CD4-positive, alpha-beta T cell treated with Interleukin-15 for 1 hour (primary cell): ENCODE data around the gene ACTR3C.
"Not testable (repeated sequence)": the region's sequence is repeated elsewhere in the genome, so short reads cannot be mapped to it uniquely, and the experiment has no call there.

ENCODE experiments used
- DNase-seq: peaks from one replicate; pipeline ENCODE4 v3.0.0-alpha.2; 2020

The ACTR3C gene

DNA sequence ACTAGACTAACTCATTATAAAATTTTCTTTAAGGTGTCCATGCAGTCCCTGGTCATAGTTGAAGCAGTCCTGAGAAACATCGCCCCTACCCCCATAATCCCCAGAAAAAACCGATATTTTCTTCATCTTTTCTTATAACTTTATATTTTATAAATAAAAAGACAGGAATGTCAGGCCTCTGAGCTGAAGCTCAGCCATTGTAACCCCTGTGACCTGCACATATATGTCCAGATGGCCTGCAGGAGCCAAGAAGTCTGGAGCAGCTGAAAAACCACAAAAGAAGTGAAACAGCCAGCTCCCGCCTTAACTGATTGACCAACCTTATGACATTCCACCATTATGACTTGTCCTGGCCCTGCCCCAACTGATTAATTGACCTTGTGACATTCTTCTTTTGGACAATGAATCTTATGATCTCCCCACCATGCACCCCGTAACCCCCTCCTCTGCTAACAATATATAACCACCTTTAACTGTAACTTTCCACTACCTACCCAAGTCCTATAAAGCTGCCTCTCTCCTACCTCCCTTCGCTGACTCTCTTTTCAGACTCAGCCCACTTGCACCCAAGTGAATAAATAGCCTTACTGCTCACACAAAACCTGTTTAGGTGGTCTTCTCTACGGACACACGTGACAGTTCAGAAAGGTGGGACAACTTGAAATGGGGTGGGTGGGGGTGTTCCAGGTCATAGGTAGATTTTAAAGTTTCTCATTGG lies 10.5 kb downstream of the ACTR3C start:
- DNase-seq, result not testable (repeated sequence)

DNA sequence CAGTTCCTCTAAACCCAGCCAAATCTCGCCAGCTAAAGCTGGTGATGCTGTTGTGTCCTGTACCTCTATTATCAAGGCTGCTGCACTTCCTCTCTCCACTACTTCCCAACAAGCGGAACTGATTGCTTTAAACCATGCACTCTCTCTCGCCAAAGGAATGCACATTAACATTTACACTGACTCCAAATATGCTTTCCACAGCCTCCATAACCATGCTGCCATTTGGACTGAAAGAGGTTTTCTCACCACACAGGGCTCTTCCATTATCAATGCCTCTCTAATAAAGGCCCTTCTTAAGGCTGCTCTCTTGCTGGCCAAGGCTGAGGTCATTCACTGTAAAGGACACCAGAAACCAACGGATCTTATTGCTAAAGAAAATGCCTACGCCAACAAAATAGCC lies 11.6 kb downstream of the ACTR3C start:
- no peak for DNase-seq

DNA sequence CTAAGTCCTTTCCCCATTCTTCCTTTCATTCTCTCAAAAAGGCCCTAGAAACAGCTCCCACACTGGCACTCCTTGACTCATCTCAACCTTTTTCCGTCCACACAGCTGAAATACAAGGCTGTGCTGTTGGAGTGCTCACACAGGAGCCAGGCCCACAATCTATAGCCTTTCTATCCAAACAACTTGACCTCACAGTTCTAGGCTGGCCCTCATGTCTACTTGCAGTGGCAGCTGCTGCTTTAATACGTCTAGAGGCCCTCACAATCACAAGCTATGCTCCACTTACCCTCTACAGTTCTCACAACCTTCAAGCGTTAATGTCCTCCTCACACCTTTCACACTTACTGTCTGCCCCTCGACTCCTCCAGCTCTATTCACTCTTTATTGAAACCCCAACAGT lies 12.2 kb downstream of the ACTR3C start:
- DNase-seq, result no peak

DNA sequence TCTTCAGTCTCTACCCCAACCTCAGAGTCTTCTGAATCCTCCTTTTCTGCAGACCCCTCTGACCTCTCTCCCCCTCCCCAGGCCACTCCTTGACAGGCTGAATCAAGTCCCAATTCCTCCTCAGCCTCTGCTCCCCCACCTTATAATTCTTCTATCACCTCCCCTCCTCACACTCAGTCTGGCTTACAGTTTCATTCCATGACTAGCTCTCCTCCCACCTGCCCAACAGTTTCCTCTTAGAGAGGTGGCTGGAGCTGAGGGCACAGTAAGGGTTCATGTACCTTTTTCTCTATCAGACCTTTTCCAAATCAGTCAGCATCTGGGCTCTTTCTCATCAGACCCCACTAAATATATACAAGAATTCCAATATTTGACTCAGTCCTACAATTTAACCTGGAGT lies 14.8 kb downstream of the ACTR3C start:
- no peak for DNase-seq

DNA sequence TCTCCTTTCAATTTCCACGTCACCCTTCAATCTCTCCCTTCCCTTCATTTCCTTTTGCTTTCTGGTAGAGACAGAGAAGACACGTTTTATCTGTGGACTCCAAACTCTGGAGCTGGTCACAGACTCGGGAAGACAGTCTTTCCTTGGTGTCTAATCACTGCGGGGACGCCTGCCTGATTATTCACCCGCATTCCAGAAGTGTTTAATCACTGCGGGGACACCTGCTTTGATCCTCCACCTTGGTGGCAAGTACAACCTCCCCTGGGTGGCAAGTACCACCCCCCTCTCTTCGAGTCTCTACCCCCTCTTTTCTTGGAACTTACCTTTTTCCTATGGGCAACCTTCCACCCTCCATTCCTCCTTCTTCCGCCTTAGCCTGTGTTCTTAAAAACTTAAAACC lies 15.4 kb downstream of the ACTR3C start:
- no peak for DNase-seq

DNA sequence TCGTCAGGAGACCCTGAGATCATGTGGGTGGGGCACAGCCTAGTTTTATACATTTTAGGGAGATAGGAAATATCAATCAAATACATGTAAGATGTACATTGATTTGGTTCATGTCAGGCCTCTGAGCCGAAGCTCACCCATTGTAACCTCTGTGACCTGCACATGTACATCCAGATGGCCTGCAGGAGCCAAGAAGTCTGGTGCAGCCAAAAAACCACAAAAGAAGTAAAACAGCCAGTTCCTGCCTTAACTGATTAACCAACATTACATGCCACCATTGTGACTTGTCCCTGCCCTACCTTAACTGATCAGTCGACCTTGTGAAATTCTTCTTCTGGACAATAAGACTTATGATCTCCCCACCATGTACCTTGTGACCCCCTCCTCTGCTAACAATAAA lies 16.2 kb downstream of the ACTR3C start:
- DNase-seq, result no peak

DNA sequence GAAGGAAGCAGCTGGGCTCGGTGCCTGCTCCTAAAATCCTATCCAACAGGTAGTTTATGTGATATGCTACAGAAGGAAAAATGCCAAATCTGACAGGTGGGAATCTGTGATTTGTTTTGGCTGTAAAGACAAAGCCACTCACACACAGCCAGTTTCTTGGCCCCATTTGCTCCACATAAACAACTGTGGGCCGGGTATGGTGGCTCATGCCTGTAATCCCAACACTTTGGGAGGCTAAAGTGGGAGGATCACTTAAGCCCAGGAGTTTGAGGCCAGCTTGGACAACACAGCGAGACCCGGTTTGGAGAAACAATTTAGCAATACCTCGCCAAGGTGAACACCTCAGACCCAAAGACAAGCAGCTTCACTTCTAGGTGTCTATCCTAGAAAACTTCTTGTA lies 17.0 kb downstream of the ACTR3C start:
- not testable (repeated sequence) for DNase-seq

DNA sequence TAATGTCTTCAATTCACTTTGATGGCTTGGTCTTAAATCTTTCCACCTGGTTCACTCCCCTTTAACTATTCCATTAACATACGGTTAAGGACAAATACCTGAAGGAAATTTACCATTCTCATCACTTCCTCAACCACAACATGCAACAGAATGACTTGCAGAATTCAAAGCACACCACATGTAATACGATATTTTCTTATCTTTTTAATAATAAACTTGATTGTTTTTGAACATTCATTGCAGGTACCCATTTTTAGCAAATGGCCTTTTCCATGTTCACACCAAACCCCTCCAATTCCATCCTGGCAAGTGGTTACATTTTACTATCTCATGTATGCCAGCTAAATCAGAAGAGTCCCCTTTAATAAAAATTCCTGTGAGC lies 17.5 kb downstream of the ACTR3C start:
- DNase-seq, result not testable (repeated sequence)

DNA sequence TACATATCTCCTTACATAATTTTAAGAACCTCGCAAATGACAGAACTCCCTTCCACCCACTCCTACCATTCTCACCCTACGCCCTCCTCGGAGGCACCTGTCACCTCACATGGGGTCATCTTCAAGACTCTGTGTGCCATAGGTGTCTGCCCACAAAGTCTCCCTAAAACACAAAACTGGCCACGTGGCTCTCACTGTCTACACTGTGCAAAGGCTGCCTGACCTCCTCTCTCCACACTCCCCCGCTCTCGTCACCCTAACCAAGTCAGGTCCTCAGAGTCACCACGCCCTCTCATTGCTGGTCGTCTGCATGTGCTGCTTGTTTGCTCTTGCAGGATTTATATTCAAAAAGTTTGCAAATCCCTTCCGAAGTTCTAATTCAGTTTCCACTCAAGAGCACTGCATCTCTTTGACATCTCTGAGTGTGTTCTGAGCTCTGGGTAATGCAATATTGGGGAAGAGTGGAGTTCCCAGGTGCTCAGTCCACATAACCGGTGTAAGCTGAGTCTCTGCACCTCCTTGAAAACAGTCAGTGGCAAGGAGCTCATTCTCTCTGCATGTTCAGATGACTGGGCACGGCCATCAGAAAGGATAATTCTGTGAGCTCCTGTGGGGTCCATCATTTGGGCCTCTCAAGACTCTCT lies 18.0 kb downstream of the ACTR3C start:
- DNase-seq, result not testable (repeated sequence)

DNA sequence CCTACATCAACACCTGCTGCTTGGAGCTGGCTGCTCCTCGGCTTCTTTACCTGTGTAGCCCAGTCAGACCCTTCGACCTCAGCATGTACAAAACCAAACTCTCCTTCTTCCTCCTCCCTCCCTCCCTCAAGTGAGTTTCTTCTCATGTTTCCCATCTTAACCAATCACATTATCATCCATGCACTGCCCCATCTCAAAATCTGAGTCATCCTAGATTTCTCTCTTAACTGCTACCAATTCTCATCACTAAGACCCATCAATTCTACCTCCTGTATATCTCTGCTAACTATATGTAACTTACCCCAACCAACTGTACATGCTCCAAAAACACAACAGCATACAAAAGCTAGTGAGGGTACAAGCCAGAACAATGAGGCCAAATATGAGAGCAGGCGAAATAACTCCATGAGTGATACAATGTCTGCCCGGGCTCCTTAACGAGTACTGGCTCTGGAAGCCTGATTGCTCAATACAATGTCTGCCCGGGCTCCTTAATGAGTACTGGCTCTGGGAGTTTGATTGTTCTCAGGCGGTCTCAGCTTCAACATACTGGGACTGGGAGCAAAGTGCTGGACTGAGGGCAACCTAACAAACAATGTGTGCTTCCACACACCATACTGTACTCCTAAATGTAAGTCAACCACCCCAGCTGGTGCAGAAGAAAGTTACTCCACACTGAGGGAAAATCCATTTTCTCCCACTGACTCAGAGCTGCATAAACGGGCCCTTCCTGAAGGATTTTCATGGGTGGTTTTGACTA lies 18.7 kb downstream of the ACTR3C start:
- not testable (repeated sequence) for DNase-seq

DNA sequence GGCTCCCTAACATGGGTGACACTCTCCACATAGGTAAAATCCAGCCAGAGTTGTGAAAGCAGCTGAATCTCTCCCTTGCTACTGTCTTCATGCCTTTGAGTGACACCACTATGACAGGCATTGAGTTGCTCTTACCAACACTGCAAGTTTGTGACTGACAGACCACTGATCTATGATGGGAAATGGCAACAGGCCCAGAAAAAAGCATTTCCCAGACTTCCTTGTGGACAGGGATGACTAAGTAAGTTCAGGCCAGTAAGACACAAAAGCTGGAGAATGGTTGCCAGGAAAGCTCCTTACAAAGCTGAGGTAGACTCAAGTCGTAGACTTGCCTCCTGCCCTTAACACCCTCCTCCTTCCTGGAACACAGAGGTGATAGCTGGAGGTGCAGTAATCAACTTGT lies 20.4 kb downstream of the ACTR3C start:
- not testable (repeated sequence) for DNase-seq

DNA sequence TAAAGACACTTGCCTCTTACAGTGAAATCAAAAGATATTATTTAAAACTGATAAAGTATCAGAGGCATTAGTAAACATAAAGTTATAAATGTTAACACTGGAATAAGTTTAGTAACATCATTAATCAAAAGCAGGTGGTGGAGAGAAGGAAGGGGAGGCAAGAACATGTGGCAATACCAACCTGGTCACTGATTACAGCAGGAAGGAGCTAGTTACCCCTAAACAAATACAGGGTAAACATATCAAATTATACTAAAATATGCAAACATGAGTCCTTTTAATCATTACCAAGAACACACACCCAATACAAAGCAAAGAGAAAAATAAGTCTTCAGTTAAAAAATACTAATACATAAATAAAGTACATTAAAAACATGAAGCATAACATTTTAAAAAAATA lies 25.4 kb downstream of the ACTR3C start:
- not testable (repeated sequence) for DNase-seq

DNA sequence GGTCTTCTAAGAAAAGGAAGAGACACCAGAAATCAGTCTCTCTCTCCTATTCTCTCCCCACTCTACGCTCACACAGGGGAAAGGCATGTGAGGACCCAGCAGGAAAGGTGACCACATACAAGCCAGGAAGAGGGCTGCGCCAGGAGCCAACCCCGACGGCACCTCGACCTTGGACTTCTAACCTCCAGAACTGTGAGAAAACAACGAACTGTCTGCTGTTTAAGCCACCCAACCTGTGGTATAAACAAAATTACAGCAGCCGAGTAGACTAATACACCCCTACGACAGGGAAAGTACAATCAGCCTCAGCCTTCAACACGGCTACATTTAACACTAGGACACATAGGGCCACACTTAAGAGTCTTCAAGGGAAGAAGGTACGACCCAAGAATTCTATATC lies 26.5 kb downstream of the ACTR3C start:
- not testable (repeated sequence) for DNase-seq

DNA sequence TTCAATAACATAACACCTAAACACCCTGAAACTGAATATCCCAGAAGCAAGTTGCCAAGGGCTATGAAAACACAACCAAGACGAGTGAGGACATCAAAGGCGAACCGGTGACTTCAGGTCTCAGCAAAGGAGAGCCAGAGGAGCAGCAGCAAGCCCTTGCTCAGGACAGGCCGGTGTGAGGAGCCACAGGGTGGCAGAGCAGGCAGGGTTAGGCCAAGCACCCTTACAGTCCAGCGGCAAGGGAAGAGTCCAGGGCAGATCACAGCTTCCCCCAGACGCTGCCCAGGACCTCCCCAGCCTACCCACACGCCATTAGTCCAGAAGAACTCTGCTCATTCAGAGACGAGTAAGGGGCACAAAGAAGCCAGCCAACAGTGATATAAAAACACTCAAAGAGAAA lies 27.7 kb downstream of the ACTR3C start:
- DNase-seq, result not testable (repeated sequence)

DNA sequence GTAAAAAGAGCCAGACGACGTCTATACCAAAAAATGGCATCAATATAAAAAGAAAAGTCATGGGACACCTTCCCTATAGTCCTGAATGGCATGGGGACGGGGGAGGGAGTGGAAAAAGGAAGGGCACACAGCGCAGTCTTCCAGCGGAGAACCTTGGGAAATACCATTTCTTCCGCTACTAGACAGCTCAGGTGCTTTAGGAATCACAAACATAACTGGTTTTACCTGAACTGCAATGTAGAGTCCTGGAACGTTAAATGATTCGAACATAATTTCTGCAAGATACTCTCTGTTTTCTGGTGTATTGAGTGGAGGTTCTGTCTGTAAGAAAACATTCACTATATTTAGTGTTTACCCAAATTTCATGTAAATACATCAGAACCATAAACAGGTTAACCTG lies 28.3 kb downstream of the ACTR3C start:
- DNase-seq, result not testable (repeated sequence)

DNA sequence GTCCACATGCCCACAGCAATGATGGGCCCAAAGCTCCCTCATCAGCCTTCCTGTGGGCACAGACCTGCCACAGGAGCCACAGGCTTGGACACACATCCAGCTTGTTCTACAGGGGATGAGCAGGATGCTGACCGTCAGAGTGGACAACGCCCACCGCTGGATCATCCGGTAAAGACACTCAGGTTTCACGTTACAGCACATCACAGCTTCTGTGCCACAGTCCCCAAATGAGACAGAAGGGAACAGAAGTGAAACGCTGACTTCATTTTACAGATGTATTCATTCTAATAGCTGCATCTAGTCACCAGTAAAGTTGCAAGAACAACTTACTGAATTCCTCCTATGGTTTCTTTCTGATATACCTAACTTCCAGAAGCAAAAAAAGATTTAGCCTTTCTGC lies 33.0 kb downstream of the ACTR3C start:
- DNase-seq, result not testable (repeated sequence)

DNA sequence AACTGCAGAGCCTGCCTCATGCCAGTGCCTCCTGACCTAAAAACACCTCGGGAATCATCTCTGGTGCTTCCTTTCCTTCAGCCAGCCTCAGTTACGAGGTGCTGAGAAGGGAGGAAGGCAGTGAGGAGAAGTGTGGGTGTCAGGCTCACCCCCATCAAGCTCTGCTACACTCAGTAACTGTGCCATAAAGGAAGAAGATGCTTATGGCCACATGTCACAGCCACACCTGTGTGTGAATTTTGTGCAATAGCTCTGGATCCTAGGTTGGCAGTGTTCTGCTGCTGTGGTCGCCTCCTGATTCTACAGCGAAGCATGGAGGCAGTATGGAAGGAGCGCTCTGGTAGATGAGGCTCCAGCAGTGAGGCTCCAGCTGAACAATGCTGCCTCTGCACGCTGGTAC lies 34.5 kb downstream of the ACTR3C start:
- not testable (repeated sequence) for DNase-seq

DNA sequence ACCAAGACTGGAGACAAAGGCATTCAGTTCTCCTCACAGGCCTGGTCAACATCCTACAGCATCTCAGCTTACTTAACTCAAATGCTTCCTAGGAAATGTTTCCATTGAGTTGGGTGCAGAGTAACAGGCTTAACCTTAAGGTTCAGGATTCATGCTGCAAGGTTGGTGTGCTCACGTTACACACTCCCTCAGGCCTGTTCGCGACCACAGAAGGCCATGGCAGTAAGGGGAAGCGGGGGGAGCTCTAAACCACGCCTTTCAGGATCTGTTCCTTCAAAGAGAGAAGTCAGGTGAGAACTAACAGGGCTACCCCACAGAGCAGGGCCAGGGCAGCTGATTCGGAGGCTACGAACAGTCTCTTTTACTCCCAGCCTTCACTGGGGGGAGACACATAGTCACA lies 35.5 kb downstream of the ACTR3C start:
- not testable (repeated sequence) for DNase-seq

DNA sequence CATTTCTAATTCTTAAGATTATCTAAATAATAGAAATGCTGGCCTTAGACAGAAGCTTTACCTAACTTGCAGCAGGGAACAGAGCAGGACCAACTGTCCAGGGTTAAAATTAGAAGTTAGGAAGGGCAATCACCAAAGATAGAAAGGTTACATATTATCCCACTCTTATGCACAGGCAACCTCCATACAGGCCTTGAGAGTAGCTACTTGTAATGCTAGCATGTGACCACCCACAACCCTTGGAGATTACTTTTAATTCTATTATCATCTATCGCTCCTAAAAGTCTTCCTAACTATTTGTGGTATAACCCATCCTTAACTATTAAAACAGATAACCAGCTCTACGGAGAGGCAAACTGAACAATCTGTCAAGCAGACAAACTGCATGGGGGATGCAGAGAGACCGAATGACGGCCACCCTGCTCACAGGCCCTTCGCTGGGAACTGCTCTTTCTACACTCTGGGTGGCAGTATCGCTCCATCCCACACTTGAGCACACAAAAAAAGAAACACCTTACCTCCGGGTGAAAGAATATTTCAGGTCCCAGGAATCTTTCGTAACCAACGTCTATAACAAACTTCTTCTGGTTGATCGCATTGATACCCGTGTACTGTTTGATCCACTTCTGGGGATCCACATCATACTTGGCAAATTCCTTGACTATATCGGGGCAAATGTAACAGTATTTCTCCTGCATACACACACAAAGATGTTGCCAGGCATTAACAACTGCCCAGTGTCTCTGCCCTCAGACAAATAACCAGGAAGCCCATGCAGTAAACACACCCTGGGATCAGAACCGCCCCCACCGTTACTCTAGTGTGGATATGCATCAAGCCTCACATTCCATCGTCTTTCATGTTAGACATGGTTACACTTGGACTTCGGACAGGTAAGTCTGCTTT lies 37.2 kb downstream of the ACTR3C start:
- DNase-seq, result not testable (repeated sequence)

DNA sequence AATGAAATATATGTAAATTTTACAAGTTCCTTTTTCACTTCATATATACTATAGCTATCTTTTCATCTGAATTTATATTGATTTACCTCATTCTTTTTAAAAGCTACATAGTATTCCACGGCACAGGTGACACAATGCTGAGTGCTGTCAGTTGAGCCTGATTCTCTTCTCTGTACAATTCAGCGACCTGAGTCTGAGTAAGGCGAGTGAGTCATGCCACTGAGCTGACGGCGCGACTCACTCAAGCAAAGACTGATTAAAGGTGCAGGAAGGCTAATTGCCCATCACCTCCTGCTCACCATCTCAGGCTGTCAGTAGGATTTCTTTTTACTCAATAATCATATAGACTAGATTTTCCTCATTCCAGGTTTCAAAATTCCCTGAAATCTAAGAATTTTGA lies 39.7 kb downstream of the ACTR3C start:
- DNase-seq, result not testable (repeated sequence)

DNA sequence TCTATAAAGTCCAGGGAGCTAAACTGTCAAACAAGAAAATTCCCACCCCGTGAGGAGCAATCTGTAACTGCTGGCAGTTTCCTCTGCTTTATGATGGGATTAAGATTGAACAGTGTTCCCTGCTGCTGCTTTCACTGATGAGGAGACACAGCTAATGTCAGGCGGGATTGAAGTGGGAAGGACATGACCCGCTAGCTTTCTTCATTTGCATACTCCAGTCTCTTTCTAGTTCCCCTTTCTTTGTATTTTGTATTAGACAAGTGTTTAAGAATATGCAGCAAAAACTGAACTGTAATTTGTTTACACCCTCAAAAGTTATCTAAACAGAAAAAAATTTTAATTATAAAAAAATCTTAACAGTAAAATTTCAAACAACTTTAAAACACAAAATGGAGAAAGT lies 40.2 kb downstream of the ACTR3C start:
- DNase-seq, result not testable (repeated sequence)

DNA sequence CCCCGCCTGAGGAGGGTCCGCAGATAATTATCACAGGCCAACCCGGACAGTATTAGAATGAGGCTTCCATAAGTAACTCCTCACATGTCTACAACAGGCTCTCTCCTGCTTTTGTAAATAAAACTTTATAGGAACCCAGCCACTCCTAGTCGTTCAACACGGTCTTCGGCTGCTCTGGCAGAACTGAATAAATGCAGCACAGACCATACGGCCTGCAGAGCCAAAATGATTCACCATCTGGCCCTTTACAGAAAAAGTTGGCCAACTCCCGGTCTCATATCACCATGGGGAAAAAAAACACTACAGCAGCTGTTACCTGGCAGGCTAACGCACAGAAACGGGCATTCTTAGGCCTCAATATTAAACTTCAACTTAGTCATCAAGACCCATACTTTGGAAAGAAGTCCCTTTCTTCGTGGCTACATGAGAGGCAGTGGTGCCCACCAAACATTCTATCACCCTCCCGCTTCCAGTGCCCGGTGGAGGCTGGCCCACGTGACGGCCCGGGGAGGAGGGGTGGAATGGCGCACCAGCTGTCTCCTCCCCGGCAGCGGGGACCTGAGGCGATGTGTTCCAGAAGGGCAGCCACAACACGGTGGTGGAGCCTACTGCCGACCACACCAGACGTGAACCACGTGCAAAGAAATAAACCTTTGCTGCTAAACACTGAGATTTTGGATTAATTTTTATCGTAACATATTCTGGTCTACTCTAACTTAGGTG lies 41.5 kb downstream of the ACTR3C start:
- not testable (repeated sequence) for DNase-seq
